SHP77 treated with DMSO at 0.1 percent for 48 hours (cell line): ENCODE data around the gene GTF2H4.

Experiments used
- DNase-seq: peaks from one replicate; lab custom pipeline; 2025; lab: John Stamatoyannopoulos, UW

The GTF2H4 gene

DNA sequence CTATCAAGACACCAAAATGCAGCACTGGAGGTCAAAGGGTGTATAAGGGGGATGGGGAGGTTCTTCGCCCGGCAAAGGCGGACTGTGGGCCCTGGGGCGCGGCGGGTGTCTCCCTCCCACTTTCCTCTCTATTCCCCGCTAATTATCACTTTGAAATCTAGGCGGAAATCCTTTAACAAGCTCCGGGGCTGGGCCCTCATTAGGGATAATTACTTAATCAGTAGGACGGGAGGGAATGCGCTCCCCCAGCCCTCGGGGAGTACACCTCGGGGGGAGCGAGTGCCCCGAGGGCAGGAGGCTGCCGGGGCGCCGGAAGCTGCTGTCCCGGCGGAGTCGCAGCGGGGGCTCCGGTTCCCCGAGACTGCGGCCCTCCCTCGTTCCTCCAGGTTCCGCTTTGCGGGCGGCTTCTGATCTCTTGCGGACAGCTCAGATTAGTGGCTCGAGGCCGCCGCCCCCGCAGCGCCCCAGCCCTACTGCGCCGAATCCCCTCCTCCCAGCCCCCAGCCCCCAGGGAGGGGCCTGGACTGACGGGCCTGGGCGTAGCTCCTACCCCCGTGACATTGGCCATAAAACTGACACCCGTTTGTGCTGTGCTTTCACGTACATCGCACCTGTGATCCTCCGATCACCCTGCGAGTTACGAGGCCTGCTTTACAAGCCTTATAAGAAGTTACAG is 47.5 kb downstream of the GTF2H4 start:
- DNase-seq = no peak

- no peak for DNase-seq
Observed at GRCh38 chr6:30957716-30958115, 49.7 kb downstream of the GTF2H4 start.

DNA sequence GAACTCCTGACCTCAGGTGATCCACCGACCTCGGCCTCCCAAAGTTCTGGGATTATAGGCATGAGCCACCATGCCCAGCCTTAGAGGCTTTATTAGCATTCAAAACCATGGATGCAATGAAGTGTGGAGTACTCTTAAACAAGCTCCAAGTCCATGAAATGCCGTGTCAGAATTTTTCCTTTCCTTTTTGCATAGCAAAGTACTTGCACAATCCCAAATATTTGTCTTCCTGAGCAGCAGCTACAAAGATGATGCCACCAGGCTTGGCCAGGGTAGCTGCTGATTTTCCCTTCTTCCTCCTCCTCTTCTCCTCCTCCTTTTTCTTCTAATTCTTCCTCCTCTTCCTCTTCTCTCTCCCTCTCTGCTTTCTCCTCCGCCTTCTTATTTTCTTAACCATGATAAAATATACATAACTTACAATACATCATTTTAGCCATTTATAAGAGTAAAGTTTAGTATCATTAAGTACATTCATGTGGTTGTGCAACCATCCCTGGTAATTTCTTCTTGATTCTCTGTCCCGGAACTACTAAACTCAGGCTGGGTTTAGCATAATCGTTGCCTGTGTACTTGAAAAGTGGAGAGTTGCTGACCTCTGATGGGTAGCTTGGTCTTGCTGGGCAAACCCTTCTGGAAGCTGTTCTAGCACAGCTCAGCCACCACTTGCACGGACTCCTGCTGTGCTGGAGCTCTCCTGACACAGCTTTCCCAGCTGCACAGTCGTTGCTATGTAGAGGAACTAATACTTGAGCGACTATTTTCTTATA is 53.1 kb downstream of the GTF2H4 start:
- no peak for DNase-seq

DNA sequence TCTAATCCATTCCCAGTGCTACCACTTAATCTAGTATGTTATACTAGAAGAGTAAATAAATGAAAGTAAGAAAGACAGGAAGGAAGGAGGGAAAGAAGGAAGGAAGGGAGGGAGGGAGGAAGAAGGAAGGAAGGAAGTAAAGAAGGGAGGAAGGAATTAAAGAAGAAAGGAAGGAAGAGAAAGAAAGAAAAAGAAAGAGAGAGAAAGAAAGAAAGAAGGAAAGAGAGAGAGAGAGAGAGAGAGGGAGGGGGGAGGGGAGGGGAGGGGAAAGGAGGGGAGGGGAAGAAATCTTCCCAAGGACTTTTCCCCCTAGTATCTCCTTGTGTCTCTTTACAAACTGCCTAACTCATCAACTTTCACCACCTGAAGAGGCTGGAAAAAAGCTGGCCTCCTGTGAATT is 54.7 kb downstream of the GTF2H4 start:
- no peak for DNase-seq

GRCh38 chr6:30963641-30964040 is 55.6 kb downstream of the GTF2H4 start:
- DNase-seq = no peak
